PFSK-1 (cell line): ENCODE data around the gene VCP.

Source experiments
- POLR2AphosphoS5 ChIP-seq: IDR thresholded peaks from 2 replicates; pipeline ENCODE4 v1.6.1; 2012; ENCODE audit warnings: low read depth, mild to moderate bottlenecking, control low read depth, low read length, moderate library complexity
- SIN3A ChIP-seq: IDR thresholded peaks from 2 replicates; pipeline ENCODE4 v1.6.1; 2012; ENCODE audit warnings: mild to moderate bottlenecking, low read length, moderate library complexity, borderline replicate concordance; ENCODE audit not compliant: insufficient read depth
- TAF1 ChIP-seq: IDR thresholded peaks from 2 replicates; pipeline ENCODE4 v1.6.1; 2012; ENCODE audit warnings: low read length, control low read depth, borderline replicate concordance; ENCODE audit not compliant: insufficient read depth
- TF ChIP-seq, protein P1 (sequence below), 2 experiments: IDR thresholded peaks; 2 replicates each; pipeline versions ENCODE4 v1.6.1 to v1.8.0; 2011 to 2012; ENCODE audit warnings: low read depth in 2 of 2, low read length in 2 of 2, control low read depth in 1 of 2, inconsistent platforms in 1 of 2, mild to moderate bottlenecking in 1 of 2, moderate library complexity in 1 of 2; ENCODE audit not compliant: insufficient read depth in 1 of 2

DNA sequence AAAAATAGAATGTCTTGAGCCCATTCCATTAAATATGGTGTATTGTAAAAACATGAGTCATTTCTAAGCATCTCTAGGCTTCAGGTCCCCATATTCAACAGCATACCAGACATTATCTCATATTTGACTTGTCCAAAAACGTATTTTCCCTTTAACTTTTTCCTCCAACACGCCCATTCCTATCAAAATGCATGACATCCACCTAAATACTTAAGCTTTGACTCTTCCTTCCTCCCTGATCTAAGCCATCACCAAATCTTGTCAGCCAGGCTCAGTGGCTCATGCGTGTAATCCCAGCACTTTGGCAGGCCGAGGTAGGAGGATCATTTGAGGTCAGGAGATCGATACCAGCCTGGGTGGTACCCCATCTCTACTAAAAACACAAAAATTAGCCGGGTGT lies 23.9 kb downstream of the VCP start:
- TF ChIP-seq POLR2AphosphoS5 (no peak), TAF1 (no peak), SIN3A (no peak)
- TF ChIP-seq, protein P1, sequence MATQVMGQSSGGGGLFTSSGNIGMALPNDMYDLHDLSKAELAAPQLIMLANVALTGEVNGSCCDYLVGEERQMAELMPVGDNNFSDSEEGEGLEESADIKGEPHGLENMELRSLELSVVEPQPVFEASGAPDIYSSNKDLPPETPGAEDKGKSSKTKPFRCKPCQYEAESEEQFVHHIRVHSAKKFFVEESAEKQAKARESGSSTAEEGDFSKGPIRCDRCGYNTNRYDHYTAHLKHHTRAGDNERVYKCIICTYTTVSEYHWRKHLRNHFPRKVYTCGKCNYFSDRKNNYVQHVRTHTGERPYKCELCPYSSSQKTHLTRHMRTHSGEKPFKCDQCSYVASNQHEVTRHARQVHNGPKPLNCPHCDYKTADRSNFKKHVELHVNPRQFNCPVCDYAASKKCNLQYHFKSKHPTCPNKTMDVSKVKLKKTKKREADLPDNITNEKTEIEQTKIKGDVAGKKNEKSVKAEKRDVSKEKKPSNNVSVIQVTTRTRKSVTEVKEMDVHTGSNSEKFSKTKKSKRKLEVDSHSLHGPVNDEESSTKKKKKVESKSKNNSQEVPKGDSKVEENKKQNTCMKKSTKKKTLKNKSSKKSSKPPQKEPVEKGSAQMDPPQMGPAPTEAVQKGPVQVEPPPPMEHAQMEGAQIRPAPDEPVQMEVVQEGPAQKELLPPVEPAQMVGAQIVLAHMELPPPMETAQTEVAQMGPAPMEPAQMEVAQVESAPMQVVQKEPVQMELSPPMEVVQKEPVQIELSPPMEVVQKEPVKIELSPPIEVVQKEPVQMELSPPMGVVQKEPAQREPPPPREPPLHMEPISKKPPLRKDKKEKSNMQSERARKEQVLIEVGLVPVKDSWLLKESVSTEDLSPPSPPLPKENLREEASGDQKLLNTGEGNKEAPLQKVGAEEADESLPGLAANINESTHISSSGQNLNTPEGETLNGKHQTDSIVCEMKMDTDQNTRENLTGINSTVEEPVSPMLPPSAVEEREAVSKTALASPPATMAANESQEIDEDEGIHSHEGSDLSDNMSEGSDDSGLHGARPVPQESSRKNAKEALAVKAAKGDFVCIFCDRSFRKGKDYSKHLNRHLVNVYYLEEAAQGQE (IDR thresholded peaks at IDR 0.05; ENCODE audit: insufficient read depth in 1 of 2, low read depth in 2 of 2, low read length in 2 of 2), result no peak
